PC-3 (cell line): Measurements from ENCODE around the gene MAP2K5. TPM values are rescaled to one million over a fixed set of nuclear protein-coding genes. Genes with fewer than 3 reads are reported as not detected.

Experiments used
- ATAC-seq: fragments of 200-7000 bp; cut with Tn5 transposase; 2 replicates; pipeline ENCODE4 v1.9.1; 2020; ENCODE audit warnings: mild to moderate bottlenecking, moderate library complexity
- BruUV-seq: library from RNA; stranded (reverse); fragments of 400-500 nt; replicated peaks from 2 replicates; lab custom pipeline; 2021; lab: Mats Ljungman, UMichigan
- CTCF ChIA-PET: fragments of 300-600 bp; sonication (Branson Sonifier 250); formaldehyde crosslinking; loops from one replicate; lab custom pipeline; 2022; ENCODE audit warnings: antibody characterized with exemption; lab: Charles Lee
- POLR2A ChIA-PET: fragments of 300-600 bp; sonication (Branson Sonifier 250); formaldehyde crosslinking; loops from one replicate; lab custom pipeline; 2022; ENCODE audit warnings: antibody characterized with exemption; ENCODE audit not compliant: unreplicated experiment; lab: Charles Lee
- DNase-seq: peaks from one replicate; pipeline ENCODE4 v3.0.0-alpha.2; 2015
- H2AFZ ChIP-seq: fragments of 300-600 bp; sonication (generic); 2 replicates; pipeline ENCODE4 v1.6.0; 2016; ENCODE audit warnings: antibody characterized with exemption, low read length
- H3F3A ChIP-seq: fragments of 300-600 bp; sonication (generic); one replicate; pipeline ENCODE4 v1.6.0; 2017; ENCODE audit warnings: antibody characterized with exemption, low read length, control low read depth, mild to moderate bottlenecking; ENCODE audit not compliant: unreplicated experiment
- H3K27ac ChIP-seq: fragments of 300-600 bp; sonication (generic); 2 replicates; pipeline ENCODE4 v1.5.1; 2016; ENCODE audit warnings: mild to moderate bottlenecking, low read length
- H3K27me3 ChIP-seq: fragments of 300-600 bp; sonication (generic); 2 replicates; pipeline ENCODE4 v1.6.1; 2016; ENCODE audit warnings: low read length, mixed read lengths
- H3K36me3 ChIP-seq: fragments of 300-600 bp; sonication (generic); 2 replicates; pipeline ENCODE4 v1.6.1; 2016; ENCODE audit warnings: low read depth, mixed run types, low read length, mixed read lengths
- H3K4me1 ChIP-seq: fragments of 300-600 bp; sonication (generic); 2 replicates; pipeline ENCODE4 v1.5.1; 2016; ENCODE audit warnings: low read length; ENCODE audit not compliant: insufficient read depth
- H3K4me2 ChIP-seq: fragments of 300-600 bp; sonication (generic); 2 replicates; pipeline ENCODE4 v1.6.0; 2016; ENCODE audit warnings: low read length
- H3K4me3 ChIP-seq: fragments of 300-600 bp; sonication (generic); 2 replicates; pipeline ENCODE4 v1.5.1; 2016; ENCODE audit warnings: mild to moderate bottlenecking, low read length, mixed read lengths
- H3K79me2 ChIP-seq: fragments of 300-600 bp; sonication (generic); 2 replicates; pipeline ENCODE4 v1.6.1; 2017; ENCODE audit warnings: low read length, mixed read lengths
- H3K9ac ChIP-seq: fragments of 300-600 bp; sonication (generic); 2 replicates; pipeline ENCODE4 v1.6.0; 2016; ENCODE audit warnings: mild to moderate bottlenecking, low read length
- H3K9me2 ChIP-seq: fragments of 300-600 bp; sonication (generic); replicated peaks from 2 replicates; pipeline ENCODE4 v1.6.1; 2016; ENCODE audit warnings: mixed run types, low read length, mixed read lengths
- H3K9me3 ChIP-seq: fragments of 300-600 bp; sonication (generic); 2 replicates; pipeline ENCODE4 v1.6.1; 2016; ENCODE audit warnings: low read length, mixed read lengths
- H4K20me1 ChIP-seq: fragments of 300-600 bp; sonication (generic); 2 replicates; pipeline ENCODE4 v1.6.1; 2016; ENCODE audit warnings: low read length, mixed read lengths
- EZH2 ChIP-seq: fragments of 300-600 bp; sonication (generic); IDR thresholded peaks from one replicate; pipeline ENCODE4 v1.6.1; 2017; ENCODE audit warnings: antibody characterized with exemption, mild to moderate bottlenecking, low read length; ENCODE audit not compliant: unreplicated experiment
- EZH2phosphoT487 ChIP-seq: fragments of 300-600 bp; sonication (generic); IDR thresholded peaks from 2 replicates; pipeline ENCODE4 v1.6.1; 2018; ENCODE audit warnings: mild to moderate bottlenecking, antibody characterized with exemption, low read length, borderline replicate concordance
- intact Hi-C: fragments of 100-400 bp; cut with micrococcal nuclease; formaldehyde crosslinking; loops from 2 replicates; pipeline ENCODE4 v1.9.0; 2023
- total RNA-seq: library from RNA; depleted of rRNA; stranded (reverse); fragments of >200 nt; gene quantifications from 2 replicates; pipeline ENCODE4 v1.2.3, GENCODE V29; 2014
- TF ChIP-seq, protein P1 (sequence below): fragments of 300-600 bp; sonication (generic); conservative IDR thresholded peaks from 2 replicates; pipeline ENCODE4 v1.5.1; 2017; ENCODE audit warnings: antibody characterized with exemption, low read depth, mild to moderate bottlenecking, low read length

The MAP2K5 gene
- total RNA-seq, 1 experiment from 2014 or later, result 5.5 TPM

DNA sequence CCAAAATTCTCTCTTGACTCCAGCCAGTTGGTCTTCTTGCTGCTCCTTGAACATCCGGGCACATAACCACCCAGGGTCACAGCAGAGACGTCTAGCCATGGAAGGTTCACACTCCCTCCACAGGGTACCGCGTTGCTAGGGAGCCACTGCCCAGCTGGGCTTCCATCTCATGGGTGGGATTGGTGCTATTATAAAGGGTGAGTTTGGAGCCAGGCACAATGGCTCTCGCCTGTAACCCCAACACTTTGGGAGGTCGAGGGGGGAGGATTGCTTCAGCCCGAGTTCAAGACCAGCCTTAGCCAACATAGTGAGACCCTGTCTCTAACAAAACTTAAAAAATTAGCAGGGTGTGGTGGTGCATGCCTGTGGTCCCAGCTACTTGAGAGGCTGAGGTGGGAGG lies 265.3 kb downstream of the MAP2K5 start:
- no peak overlapping the region for H3K9ac ChIP-seq
- no peaks in the 10 kb centered on the region for H3K36me3 ChIP-seq
- no peaks in the 10 kb centered on the region for H3K9me3 ChIP-seq
- DNase-seq, result no peak
- H3K4me2 ChIP-seq, result no peak overlapping the region
- ChIA-PET CTCF (no interaction called here), POLR2A (no interaction called here)
- H3K27me3 ChIP-seq, result no peaks in the 10 kb centered on the region
- no peak for ATAC-seq
- H3F3A ChIP-seq, result no peaks in the 10 kb centered on the region
- BruUV-seq, result no TSS peak
- no peaks in the 10 kb centered on the region for H3K9me2 ChIP-seq
- no peak overlapping the region for H3K27ac ChIP-seq
- TF ChIP-seq, protein P1, sequence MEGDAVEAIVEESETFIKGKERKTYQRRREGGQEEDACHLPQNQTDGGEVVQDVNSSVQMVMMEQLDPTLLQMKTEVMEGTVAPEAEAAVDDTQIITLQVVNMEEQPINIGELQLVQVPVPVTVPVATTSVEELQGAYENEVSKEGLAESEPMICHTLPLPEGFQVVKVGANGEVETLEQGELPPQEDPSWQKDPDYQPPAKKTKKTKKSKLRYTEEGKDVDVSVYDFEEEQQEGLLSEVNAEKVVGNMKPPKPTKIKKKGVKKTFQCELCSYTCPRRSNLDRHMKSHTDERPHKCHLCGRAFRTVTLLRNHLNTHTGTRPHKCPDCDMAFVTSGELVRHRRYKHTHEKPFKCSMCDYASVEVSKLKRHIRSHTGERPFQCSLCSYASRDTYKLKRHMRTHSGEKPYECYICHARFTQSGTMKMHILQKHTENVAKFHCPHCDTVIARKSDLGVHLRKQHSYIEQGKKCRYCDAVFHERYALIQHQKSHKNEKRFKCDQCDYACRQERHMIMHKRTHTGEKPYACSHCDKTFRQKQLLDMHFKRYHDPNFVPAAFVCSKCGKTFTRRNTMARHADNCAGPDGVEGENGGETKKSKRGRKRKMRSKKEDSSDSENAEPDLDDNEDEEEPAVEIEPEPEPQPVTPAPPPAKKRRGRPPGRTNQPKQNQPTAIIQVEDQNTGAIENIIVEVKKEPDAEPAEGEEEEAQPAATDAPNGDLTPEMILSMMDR, result no peak
- TF ChIP-seq EZH2phosphoT487 (no peak), EZH2 (no peak)
- no peak overlapping the region for H2AFZ ChIP-seq
- H3K79me2 ChIP-seq, result no peaks in the 10 kb centered on the region
- no peak overlapping the region for H3K4me3 ChIP-seq
- H4K20me1 ChIP-seq, result no peaks in the 10 kb centered on the region
- H3K4me1 ChIP-seq, result no peaks in the 10 kb centered on the region
- intact Hi-C loops, result no loop called here

DNA sequence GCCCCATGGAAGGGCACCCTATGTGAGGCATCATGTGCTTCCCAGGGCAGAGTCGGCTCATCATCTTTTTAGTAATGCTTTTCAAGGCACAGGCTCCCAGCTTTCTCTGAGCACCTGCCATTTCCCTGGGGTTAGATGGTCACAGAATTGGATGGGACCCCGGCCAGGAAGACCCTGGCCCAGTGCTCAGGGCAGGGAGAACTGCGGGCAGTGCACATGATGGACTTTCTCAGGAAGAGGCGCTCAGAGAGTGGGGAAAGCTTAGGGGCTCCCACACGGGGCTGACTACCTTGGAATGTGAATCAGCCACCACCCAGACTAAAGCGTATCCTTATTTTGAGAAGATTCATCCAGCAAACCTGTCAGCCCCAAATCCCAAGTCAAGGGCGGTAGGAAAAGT lies 266.3 kb downstream of the MAP2K5 start:
- no TSS peak for BruUV-seq
- H3K36me3 ChIP-seq, result no peaks in the 10 kb centered on the region
- ATAC-seq (no peak), DNase-seq (no peak)
- no peaks in the 10 kb centered on the region for H3K9me3 ChIP-seq
- POLR2A ChIA-PET, result no interaction called here
- no peak overlapping the region for H3K4me3 ChIP-seq
- H3K27me3 ChIP-seq, result no peaks in the 10 kb centered on the region
- no peaks in the 10 kb centered on the region for H3F3A ChIP-seq
- no peak overlapping the region for H3K9ac ChIP-seq
- no peak overlapping the region for H3K4me2 ChIP-seq
- H4K20me1 ChIP-seq, result no peaks in the 10 kb centered on the region
- H3K27ac ChIP-seq, result no peak overlapping the region
- intact Hi-C loops, result no loop called here
- CTCF ChIA-PET, result no interaction called here
- TF ChIP-seq EZH2 (no peak), EZH2phosphoT487 (no peak)
- TF ChIP-seq, protein P1, result no peak
- no peaks in the 10 kb centered on the region for H3K9me2 ChIP-seq
- H3K4me1 ChIP-seq, result no peaks in the 10 kb centered on the region
- no peaks in the 10 kb centered on the region for H3K79me2 ChIP-seq
- H2AFZ ChIP-seq, result no peak overlapping the region

DNA sequence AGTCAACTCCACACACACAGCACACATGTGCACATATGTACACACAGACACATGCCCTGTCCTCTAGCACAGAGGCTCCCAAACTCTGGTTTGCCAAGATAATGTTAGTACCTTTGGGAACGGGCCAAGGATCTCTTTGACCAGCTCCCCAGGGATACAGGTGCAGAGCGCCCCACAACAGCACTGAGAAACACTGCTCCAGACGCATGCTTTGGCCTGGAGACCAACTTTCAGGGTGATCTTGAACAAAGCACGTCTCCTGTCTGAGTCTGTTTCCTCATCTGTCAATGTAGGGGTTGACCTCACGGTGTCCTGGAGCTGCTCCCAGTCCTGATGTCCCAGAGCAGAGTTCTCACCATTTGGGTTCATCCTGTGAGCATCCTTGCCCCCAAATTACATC lies 266.9 kb downstream of the MAP2K5 start:
- Histone ChIP-seq H3K4me2 (no peak overlapping the region), H2AFZ (no peak overlapping the region), H4K20me1 (no peaks in the 10 kb centered on the region), H3K27me3 (no peaks in the 10 kb centered on the region), H3K9me2 (no peaks in the 10 kb centered on the region), H3K36me3 (no peaks in the 10 kb centered on the region), H3F3A (no peaks in the 10 kb centered on the region), H3K4me1 (no peaks in the 10 kb centered on the region), H3K27ac (no peak overlapping the region), H3K9me3 (no peaks in the 10 kb centered on the region), H3K4me3 (no peak overlapping the region), H3K79me2 (no peaks in the 10 kb centered on the region), H3K9ac (no peak overlapping the region)
- CTCF ChIA-PET, result no interaction called here
- intact Hi-C loops, result no loop called here
- POLR2A ChIA-PET, result no interaction called here
- BruUV-seq, result no TSS peak
- TF ChIP-seq EZH2, result no peak
- no peak for TF ChIP-seq EZH2phosphoT487
- TF ChIP-seq, protein P1, result no peak
- no peak for DNase-seq
- no peak for ATAC-seq
